HEK293 (cell line): ENCODE results near the gene ARL11.
"Not testable (repeated sequence)": the region's sequence is repeated elsewhere in the genome, so short reads cannot be mapped to it uniquely, and the experiment has no call there.

ENCODE experiments used
- CTCF ChIA-PET: fragments of 350-600 bp; formaldehyde crosslinking; extraction: SDS; loops from one replicate; lab custom pipeline; 2021; ENCODE audit warnings: antibody characterized with exemption; lab: Yijun Ruan, JAX
- POLR2A ChIA-PET: fragments of 300-600 bp; formaldehyde crosslinking; extraction: SDS; loops from one replicate; lab custom pipeline; 2020; ENCODE audit warnings: antibody characterized with exemption, inconsistent platforms; lab: Yijun Ruan, JAX
- H3K27ac ChIP-seq: fragments of 200-500 bp; sonication (Bioruptor generic); 2 replicates; pipeline ENCODE4 v1.5.1; 2014; ENCODE audit warnings: low read depth, low read length, control low read depth, inconsistent platforms; ENCODE audit errors: extremely low read depth
- H3K36me3 ChIP-seq, 2 experiments: fragments of 200-500 bp in 1 of 2; sonication (Bioruptor generic) in 1 of 2; 1 replicate in 1 of 2; 2 replicates in 1 of 2; pipeline ENCODE4 v1.5.1; 2014 to 2017; ENCODE audit warnings: inconsistent platforms in 2 of 2, low read length in 2 of 2; ENCODE audit not compliant: control insufficient read depth in 2 of 2, insufficient read depth in 1 of 2
- H3K4me1 ChIP-seq: fragments of 200-500 bp; sonication (Bioruptor generic); 2 replicates; pipeline ENCODE4 v1.5.1; 2014; ENCODE audit warnings: mild to moderate bottlenecking, low read length, inconsistent platforms; ENCODE audit not compliant: control insufficient read depth, insufficient read depth
- H3K4me3 ChIP-seq: 2 replicates; pipeline ENCODE4 v1.5.1; 2011; ENCODE audit warnings: low read depth, mild to moderate bottlenecking, control low read depth, low read length, moderate library complexity
- H3K9me3 ChIP-seq: fragments of 200-500 bp; sonication (Bioruptor generic); 2 replicates; pipeline ENCODE4 v1.5.1; 2014; ENCODE audit warnings: low read depth, low read length, inconsistent platforms; ENCODE audit not compliant: control insufficient read depth, insufficient read depth
- CTCF ChIP-seq: fragments of 450-650 bp; formaldehyde crosslinking; IDR thresholded peaks from 2 replicates; pipeline ENCODE4 v1.5.1; 2016; ENCODE audit warnings: missing biosample characterization, missing genetic modification characterization
- EGR2 ChIP-seq: fragments of 450-650 bp; formaldehyde crosslinking; IDR thresholded peaks from 2 replicates; pipeline ENCODE4 v1.5.1; 2016; ENCODE audit warnings: low read depth, missing biosample characterization, missing genetic modification characterization
- GLIS2 ChIP-seq: fragments of 450-650 bp; formaldehyde crosslinking; IDR thresholded peaks from 2 replicates; pipeline ENCODE4 v1.5.1; 2016; ENCODE audit warnings: missing biosample characterization, missing genetic modification characterization
- KLF16 ChIP-seq: fragments of 450-650 bp; formaldehyde crosslinking; IDR thresholded peaks from 2 replicates; pipeline ENCODE4 v1.5.1; 2017; ENCODE audit warnings: missing biosample characterization, missing genetic modification characterization
- KLF9 ChIP-seq: fragments of 450-650 bp; formaldehyde crosslinking; IDR thresholded peaks from 2 replicates; pipeline ENCODE4 v1.5.1; 2016; ENCODE audit warnings: missing biosample characterization, missing genetic modification characterization, low read depth
- ZBTB10 ChIP-seq: fragments of 450-650 bp; formaldehyde crosslinking; IDR thresholded peaks from 2 replicates; pipeline ENCODE4 v1.5.1; 2016; ENCODE audit warnings: missing biosample characterization, missing genetic modification characterization
- ZNF18 ChIP-seq: fragments of 450-650 bp; formaldehyde crosslinking; IDR thresholded peaks from 2 replicates; pipeline ENCODE4 v1.5.1; 2016; ENCODE audit warnings: missing biosample characterization, missing genetic modification characterization
- ZNF239 ChIP-seq: fragments of 450-650 bp; formaldehyde crosslinking; IDR thresholded peaks from 2 replicates; pipeline ENCODE4 v1.5.1; 2016; ENCODE audit warnings: missing biosample characterization, missing genetic modification characterization
- ZNF311 ChIP-seq: fragments of 450-650 bp; formaldehyde crosslinking; IDR thresholded peaks from 2 replicates; pipeline ENCODE4 v1.5.1; 2017; ENCODE audit warnings: missing biosample characterization, missing genetic modification characterization, borderline replicate concordance
- ZNF391 ChIP-seq: fragments of 450-650 bp; formaldehyde crosslinking; IDR thresholded peaks from 2 replicates; pipeline ENCODE4 v1.5.1; 2016; ENCODE audit warnings: low read depth, missing biosample characterization, missing genetic modification characterization, borderline replicate concordance
- ZNF426 ChIP-seq: fragments of 450-650 bp; formaldehyde crosslinking; IDR thresholded peaks from 2 replicates; pipeline ENCODE4 v1.5.1; 2017; ENCODE audit warnings: missing biosample characterization, missing genetic modification characterization, mild to moderate bottlenecking, inconsistent platforms, moderate library complexity
- ZNF510 ChIP-seq: fragments of 450-650 bp; formaldehyde crosslinking; IDR thresholded peaks from 2 replicates; pipeline ENCODE4 v1.5.1; 2018; ENCODE audit warnings: mild to moderate bottlenecking, missing genetic modification characterization, missing biosample characterization; ENCODE audit not compliant: insufficient replicate concordance
- ZNF776 ChIP-seq: fragments of 450-650 bp; formaldehyde crosslinking; IDR thresholded peaks from 2 replicates; pipeline ENCODE4 v1.5.0; 2017; ENCODE audit warnings: missing biosample characterization, missing genetic modification characterization, borderline replicate concordance
- ZNF791 ChIP-seq: fragments of 450-650 bp; formaldehyde crosslinking; IDR thresholded peaks from 2 replicates; pipeline ENCODE4 v1.5.1; 2016; ENCODE audit warnings: missing biosample characterization, missing genetic modification characterization
- ZXDB ChIP-seq: fragments of 450-650 bp; formaldehyde crosslinking; IDR thresholded peaks from 2 replicates; pipeline ENCODE4 v1.5.1; 2016; ENCODE audit warnings: missing biosample characterization, missing genetic modification characterization
- TF ChIP-seq, protein P1 (sequence below): fragments of 450-650 bp; formaldehyde crosslinking; IDR thresholded peaks from 2 replicates; pipeline ENCODE4 v1.5.1; 2016; ENCODE audit warnings: missing biosample characterization, missing genetic modification characterization
- TF ChIP-seq, protein P2 (sequence below): fragments of 450-650 bp; IDR thresholded peaks from 2 replicates; pipeline ENCODE4 v1.5.1; 2018; ENCODE audit warnings: missing biosample characterization, missing genetic modification characterization
- TF ChIP-seq, protein P3 (sequence below): fragments of 450-650 bp; formaldehyde crosslinking; IDR thresholded peaks from 2 replicates; pipeline ENCODE4 v1.5.1; 2017; ENCODE audit warnings: missing biosample characterization, missing genetic modification characterization

ARL11 gene

GRCh38 chr13:49587311-49587847 lies 40.9 kb upstream of the ARL11 start:
- POLR2A ChIA-PET: no interaction called here
- H3K27ac ChIP-seq: no peak overlapping the region
- CTCF ChIA-PET: no interaction called here
- no peaks in the 10 kb centered on the region for H3K4me1 ChIP-seq
- peaks cover 0 to 4% of the 10 kb centered on the region in 2 experiments; a peak in 2 of 3 replicates for H3K36me3 ChIP-seq
- no peak overlapping the region for H3K4me3 ChIP-seq
- no peaks in the 10 kb centered on the region for H3K9me3 ChIP-seq
- TF ChIP-seq ZNF18 (tag by site-specific recombination) (no peak), ZNF426 (tag by site-specific recombination) (no peak), GLIS2 (tag by site-specific recombination) (no peak), ZNF776 (no peak), KLF9 (tag by site-specific recombination) (no peak), ZNF311 (tag by site-specific recombination) (no peak), EGR2 (tag by site-specific recombination) (no peak), ZBTB10 (tag by site-specific recombination) (no peak), ZXDB (no peak), KLF16 (tag by site-specific recombination) (no peak), ZNF791 (no peak), CTCF (tag by site-specific recombination) (no peak), ZNF510 (no peak), ZNF391 (tag by site-specific recombination) (no peak), ZNF239 (tag by site-specific recombination) (no peak)
- TF ChIP-seq, protein P1, sequence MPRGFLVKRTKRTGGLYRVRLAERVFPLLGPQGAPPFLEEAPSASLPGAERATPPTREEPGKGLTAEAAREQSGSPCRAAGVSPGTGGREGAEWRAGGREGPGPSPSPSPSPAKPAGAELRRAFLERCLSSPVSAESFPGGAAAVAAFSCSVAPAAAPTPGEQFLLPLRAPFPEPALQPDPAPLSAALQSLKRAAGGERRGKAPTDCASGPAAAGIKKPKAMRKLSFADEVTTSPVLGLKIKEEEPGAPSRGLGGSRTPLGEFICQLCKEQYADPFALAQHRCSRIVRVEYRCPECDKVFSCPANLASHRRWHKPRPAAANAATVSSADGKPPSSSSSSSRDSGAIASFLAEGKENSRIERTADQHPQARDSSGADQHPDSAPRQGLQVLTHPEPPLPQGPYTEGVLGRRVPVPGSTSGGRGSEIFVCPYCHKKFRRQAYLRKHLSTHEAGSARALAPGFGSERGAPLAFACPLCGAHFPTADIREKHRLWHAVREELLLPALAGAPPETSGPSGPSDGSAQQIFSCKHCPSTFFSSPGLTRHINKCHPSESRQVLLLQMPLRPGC (tag by site-specific recombination): no peak
- TF ChIP-seq, protein P2, sequence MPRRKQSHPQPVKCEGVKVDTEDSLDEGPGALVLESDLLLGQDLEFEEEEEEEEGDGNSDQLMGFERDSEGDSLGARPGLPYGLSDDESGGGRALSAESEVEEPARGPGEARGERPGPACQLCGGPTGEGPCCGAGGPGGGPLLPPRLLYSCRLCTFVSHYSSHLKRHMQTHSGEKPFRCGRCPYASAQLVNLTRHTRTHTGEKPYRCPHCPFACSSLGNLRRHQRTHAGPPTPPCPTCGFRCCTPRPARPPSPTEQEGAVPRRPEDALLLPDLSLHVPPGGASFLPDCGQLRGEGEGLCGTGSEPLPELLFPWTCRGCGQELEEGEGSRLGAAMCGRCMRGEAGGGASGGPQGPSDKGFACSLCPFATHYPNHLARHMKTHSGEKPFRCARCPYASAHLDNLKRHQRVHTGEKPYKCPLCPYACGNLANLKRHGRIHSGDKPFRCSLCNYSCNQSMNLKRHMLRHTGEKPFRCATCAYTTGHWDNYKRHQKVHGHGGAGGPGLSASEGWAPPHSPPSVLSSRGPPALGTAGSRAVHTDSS (tag by site-specific recombination): no peak
- TF ChIP-seq, protein P3, sequence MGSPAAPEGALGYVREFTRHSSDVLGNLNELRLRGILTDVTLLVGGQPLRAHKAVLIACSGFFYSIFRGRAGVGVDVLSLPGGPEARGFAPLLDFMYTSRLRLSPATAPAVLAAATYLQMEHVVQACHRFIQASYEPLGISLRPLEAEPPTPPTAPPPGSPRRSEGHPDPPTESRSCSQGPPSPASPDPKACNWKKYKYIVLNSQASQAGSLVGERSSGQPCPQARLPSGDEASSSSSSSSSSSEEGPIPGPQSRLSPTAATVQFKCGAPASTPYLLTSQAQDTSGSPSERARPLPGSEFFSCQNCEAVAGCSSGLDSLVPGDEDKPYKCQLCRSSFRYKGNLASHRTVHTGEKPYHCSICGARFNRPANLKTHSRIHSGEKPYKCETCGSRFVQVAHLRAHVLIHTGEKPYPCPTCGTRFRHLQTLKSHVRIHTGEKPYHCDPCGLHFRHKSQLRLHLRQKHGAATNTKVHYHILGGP (tag by site-specific recombination): no peak

DNA sequence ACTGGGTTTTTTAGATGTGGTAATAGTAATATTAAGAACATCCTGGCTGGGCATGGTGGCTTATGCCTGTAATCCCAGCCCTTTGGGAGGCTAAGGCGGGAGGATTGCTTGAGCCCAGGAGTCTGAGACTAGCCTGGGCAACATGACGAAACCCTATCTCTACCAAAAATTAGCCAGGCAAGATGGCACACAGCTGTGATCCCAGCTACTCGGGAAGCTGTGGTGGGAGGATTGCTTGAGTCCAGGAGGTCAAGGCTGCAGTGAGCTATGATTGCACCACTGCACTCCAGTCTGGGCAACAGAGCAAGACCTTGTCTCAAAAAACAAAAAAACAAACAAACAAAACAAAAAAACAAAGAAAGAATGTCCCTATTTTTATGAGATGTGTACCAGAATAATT lies 37.6 kb upstream of the ARL11 start:
- H3K9me3 ChIP-seq, POLR2A ChIA-PET, H3K36me3 ChIP-seq, H3K27ac ChIP-seq, H3K4me1 ChIP-seq, H3K4me3 ChIP-seq: not testable (repeated sequence)
- CTCF ChIA-PET: interaction anchor here (0.6 to 0.7 kb wide), 2 partner anchors 38 to 1459 kb away, joined by 3 read pairs; no protein-coding TSS in a partner anchor

GRCh38 chr13:49593876-49594275 lies 34.4 kb upstream of the ARL11 start:
- H3K4me1 ChIP-seq, H3K9me3 ChIP-seq, H3K4me3 ChIP-seq, H3K27ac ChIP-seq, H3K36me3 ChIP-seq, POLR2A ChIA-PET, CTCF ChIA-PET: not testable (repeated sequence)
